Measurements from ENCODE around the gene MEMO1.

Gene MEMO1

GRCh38 chr2:32009516-32010256 lies 1.1 kb downstream of the MEMO1 start:
- no peaks in the 10 kb centered on the region for H3K9me3 ChIP-seq
- no peaks in the 10 kb centered on the region for H3K36me3 ChIP-seq (replicated peaks)
- peak overlapping the region; percentile 74 for H3K4me3 ChIP-seq
- DNase-seq (ENCODE audit: low spot score in 2 of 2) = peak; percentile 27 to 47
- no peaks in the 10 kb centered on the region for H3K27me3 ChIP-seq (ENCODE audit: low read depth)
- H3K4me1 ChIP-seq = peaks cover 13% of the 10 kb centered on the region
- in situ Hi-C loops (cut with MboI; ENCODE audit: low sequenced_read_pairs) = no loop called here

GRCh38 chr2:32008805-32009515 lies 1.8 kb downstream of the MEMO1 start:
- Histone ChIP-seq H3K4me1 (peaks cover 13% of the 10 kb centered on the region), H3K27me3 (ENCODE audit: low read depth) (no peaks in the 10 kb centered on the region), H3K9me3 (no peaks in the 10 kb centered on the region), H3K36me3 (replicated peaks) (no peaks in the 10 kb centered on the region), H3K4me3 (peak overlapping the region; percentile 74)
- peak; percentile 52 to 55 for DNase-seq (ENCODE audit: low spot score in 2 of 2)
- in situ Hi-C loops (cut with MboI; ENCODE audit: low sequenced_read_pairs) = no loop called here

GRCh38 chr2:32007121-32007391 lies 3.8 kb downstream of the MEMO1 start:
- Histone ChIP-seq H3K9me3 (no peaks in the 10 kb centered on the region), H3K4me1 (peaks cover 13% of the 10 kb centered on the region), H3K36me3 (replicated peaks) (no peaks in the 10 kb centered on the region), H3K27me3 (ENCODE audit: low read depth) (no peaks in the 10 kb centered on the region), H3K4me3 (no peak overlapping the region)
- in situ Hi-C loops (cut with MboI; ENCODE audit: low sequenced_read_pairs) = no loop called here
- DNase-seq (ENCODE audit: low spot score in 2 of 2) = no peak

GRCh38 chr2:32005371-32005976 lies 5.3 kb downstream of the MEMO1 start:
- no peaks in the 10 kb centered on the region for H3K27me3 ChIP-seq (ENCODE audit: low read depth)
- in situ Hi-C loops (cut with MboI; ENCODE audit: low sequenced_read_pairs) = no loop called here
- no peak for DNase-seq (ENCODE audit: low spot score in 2 of 2)
- H3K9me3 ChIP-seq = no peaks in the 10 kb centered on the region
- no peak overlapping the region for H3K4me3 ChIP-seq
- no peaks in the 10 kb centered on the region for H3K36me3 ChIP-seq (replicated peaks)
- H3K4me1 ChIP-seq = peaks cover 9% of the 10 kb centered on the region

- H3K4me1 ChIP-seq = peaks cover 9% of the 10 kb centered on the region
- DNase-seq (ENCODE audit: low spot score in 2 of 2) = no peak
- H3K27me3 ChIP-seq (ENCODE audit: low read depth) = no peaks in the 10 kb centered on the region
- H3K9me3 ChIP-seq = no peaks in the 10 kb centered on the region
- H3K4me3 ChIP-seq = no peak overlapping the region
- in situ Hi-C loops (cut with MboI; ENCODE audit: low sequenced_read_pairs) = no loop called here
- H3K36me3 ChIP-seq (replicated peaks) = no peaks in the 10 kb centered on the region
These were observed 7.0 kb downstream of the MEMO1 start for GRCh38 chr2:32003791-32004190.

- DNase-seq (ENCODE audit: low spot score in 2 of 2) = no peak
- Histone ChIP-seq H3K27me3 (ENCODE audit: low read depth) (no peaks in the 10 kb centered on the region), H3K4me1 (peaks cover 5% of the 10 kb centered on the region), H3K4me3 (no peak overlapping the region), H3K36me3 (replicated peaks) (no peaks in the 10 kb centered on the region), H3K9me3 (no peaks in the 10 kb centered on the region)
- in situ Hi-C loops (cut with MboI; ENCODE audit: low sequenced_read_pairs) = no loop called here
These were observed 8.4 kb downstream of the MEMO1 start for GRCh38 chr2:32002406-32002805.

GRCh38 chr2:31999438-31999837 lies 11.4 kb downstream of the MEMO1 start:
- Histone ChIP-seq H3K36me3 (replicated peaks) (no peaks in the 10 kb centered on the region), H3K4me1 (peaks cover 4% of the 10 kb centered on the region; the same call in 1 of the 2 replicates), H3K4me3 (no peak overlapping the region), H3K27me3 (ENCODE audit: low read depth) (no peaks in the 10 kb centered on the region), H3K9me3 (no peaks in the 10 kb centered on the region)
- DNase-seq (ENCODE audit: low spot score in 2 of 2) = no peak
- in situ Hi-C loops (cut with MboI; ENCODE audit: low sequenced_read_pairs) = no loop called here

- Histone ChIP-seq H3K36me3 (replicated peaks) (no peaks in the 10 kb centered on the region), H3K4me3 (no peak overlapping the region), H3K9me3 (no peaks in the 10 kb centered on the region), H3K27me3 (ENCODE audit: low read depth) (no peaks in the 10 kb centered on the region), H3K4me1 (peaks cover 4% of the 10 kb centered on the region; the same call in 1 of the 2 replicates)
- in situ Hi-C loops (cut with MboI; ENCODE audit: low sequenced_read_pairs) = no loop called here
- DNase-seq (ENCODE audit: low spot score in 2 of 2) = no peak
These were observed 12.0 kb downstream of the MEMO1 start for GRCh38 chr2:31998731-31999383.

- Histone ChIP-seq H3K4me1 (peaks cover 4% of the 10 kb centered on the region; the same call in 1 of the 2 replicates), H3K27me3 (ENCODE audit: low read depth) (no peaks in the 10 kb centered on the region), H3K9me3 (no peaks in the 10 kb centered on the region), H3K4me3 (no peak overlapping the region), H3K36me3 (replicated peaks) (no peaks in the 10 kb centered on the region)
- in situ Hi-C loops (cut with MboI; ENCODE audit: low sequenced_read_pairs) = no loop called here
- DNase-seq (ENCODE audit: low spot score in 2 of 2) = no peak
These were observed 13.2 kb downstream of the MEMO1 start for GRCh38 chr2:31997653-31998052.

- Histone ChIP-seq H3K4me1 (peaks cover 11% of the 10 kb centered on the region), H3K27me3 (ENCODE audit: low read depth) (no peaks in the 10 kb centered on the region), H3K9me3 (no peaks in the 10 kb centered on the region), H3K4me3 (no peak overlapping the region), H3K36me3 (replicated peaks) (no peaks in the 10 kb centered on the region)
- in situ Hi-C loops (cut with MboI; ENCODE audit: low sequenced_read_pairs) = no loop called here
- DNase-seq (ENCODE audit: low spot score in 2 of 2) = no peak
These were observed 14.1 kb downstream of the MEMO1 start for GRCh38 chr2:31996571-31997150.

GRCh38 chr2:31992934-31993333 lies 17.9 kb downstream of the MEMO1 start:
- no peak overlapping the region for H3K4me3 ChIP-seq
- in situ Hi-C loops (cut with MboI; ENCODE audit: low sequenced_read_pairs) = no loop called here

GRCh38 chr2:31992025-31992579 lies 18.7 kb downstream of the MEMO1 start:
- H3K4me3 ChIP-seq = no peak overlapping the region
- in situ Hi-C loops (cut with MboI; ENCODE audit: low sequenced_read_pairs) = no loop called here

More at GRCh38 chr2:31992934-31993333, 17.9 kb downstream of the MEMO1 start:
- H3K9me3 ChIP-seq = no peaks in the 10 kb centered on the region
- no peaks in the 10 kb centered on the region for H3K27me3 ChIP-seq (ENCODE audit: low read depth)
- DNase-seq (ENCODE audit: low spot score in 2 of 2) = no peak
- peaks cover 13% of the 10 kb centered on the region for H3K4me1 ChIP-seq
- no peaks in the 10 kb centered on the region; the same call in 1 of the 2 replicates for H3K36me3 ChIP-seq (replicated peaks)

GRCh38 chr2:31989946-31990345 lies 20.9 kb downstream of the MEMO1 start:
- DNase-seq (ENCODE audit: low spot score in 2 of 2) = no peak
- Histone ChIP-seq H3K4me1 (peaks cover 9% of the 10 kb centered on the region), H3K36me3 (replicated peaks) (no peaks in the 10 kb centered on the region; the same call in 1 of the 2 replicates), H3K9me3 (no peaks in the 10 kb centered on the region), H3K4me3 (no peak overlapping the region), H3K27me3 (ENCODE audit: low read depth) (no peaks in the 10 kb centered on the region)
- in situ Hi-C loops (cut with MboI; ENCODE audit: low sequenced_read_pairs) = no loop called here

More at GRCh38 chr2:31992025-31992579, 18.7 kb downstream of the MEMO1 start:
- Histone ChIP-seq H3K36me3 (replicated peaks) (no peaks in the 10 kb centered on the region; the same call in 1 of the 2 replicates), H3K9me3 (no peaks in the 10 kb centered on the region), H3K27me3 (ENCODE audit: low read depth) (no peaks in the 10 kb centered on the region), H3K4me1 (peaks cover 9% of the 10 kb centered on the region)
- peak in 1 of 2 experiments; percentile 28 for DNase-seq (ENCODE audit: low spot score in 2 of 2)

Data from HAP-1 (cell line).